Endothelial cell of umbilical vein (primary cell): ENCODE data around the gene GRM8. TPM values are rescaled to one million over a fixed set of nuclear protein-coding genes. Genes with fewer than 3 reads are reported as not detected.

ENCODE experiments used
- BruUV-seq: library from RNA; stranded (reverse); fragments of 400-500 nt; replicated peaks from 2 replicates; lab custom pipeline; 2021; lab: Mats Ljungman, UMichigan
- CTCF ChIA-PET: fragments of 300-600, 350-600 bp; sonication (Branson Sonifier 250); formaldehyde crosslinking; loops from one replicate; lab custom pipeline; 2021; ENCODE audit warnings: antibody characterized with exemption, inconsistent platforms; lab: Charles Lee
- POLR2A ChIA-PET: fragments of 300-600, 350-600 bp; sonication (Branson Sonifier 250); formaldehyde crosslinking; loops from one replicate; lab custom pipeline; 2021; ENCODE audit warnings: antibody characterized with exemption, inconsistent platforms; lab: Charles Lee
- DNase-seq: peaks from one replicate; pipeline ENCODE4 v3.0.0-alpha.2; 2011; ENCODE audit warnings: low read depth, low spot score
- FAIRE-seq: peaks from 2 replicates; lab custom pipeline; 2011; peaks lifted over from hg19 to GRCh38; lab: Jason Lieb, UNC
- H2AFZ ChIP-seq: 2 replicates; pipeline ENCODE4 v1.6.0; 2012; ENCODE audit warnings: low read depth, low read length, control low read depth, inconsistent platforms
- H3K27ac ChIP-seq: 2 replicates; pipeline ENCODE4 v1.5.1; 2011; ENCODE audit warnings: low read depth, mild to moderate bottlenecking, control low read depth, low read length, moderate library complexity; ENCODE audit not compliant: insufficient read depth
- H3K27me3 ChIP-seq, 2 experiments: 2 replicates each; pipeline versions ENCODE4 v1.6.0 to v1.6.1; 2011; ENCODE audit warnings: low read length in 2 of 2, mixed read lengths in 1 of 2; ENCODE audit not compliant: control insufficient read depth in 2 of 2, insufficient read depth in 2 of 2
- H3K36me3 ChIP-seq, 2 experiments: 2 replicates in 1 of 2; 3 replicates in 1 of 2; pipeline ENCODE4 v1.5.1; 2011; ENCODE audit warnings: low read length in 2 of 2, mild to moderate bottlenecking in 1 of 2, moderate library complexity in 1 of 2; ENCODE audit not compliant: control insufficient read depth in 2 of 2, insufficient read depth in 2 of 2; ENCODE audit errors: extremely low read depth in 1 of 2
- H3K4me1 ChIP-seq: 3 replicates; pipeline ENCODE4 v1.5.1; 2011; ENCODE audit warnings: mild to moderate bottlenecking, low read length; ENCODE audit not compliant: control insufficient read depth, insufficient read depth; ENCODE audit errors: extremely low read depth
- H3K4me2 ChIP-seq: 2 replicates; pipeline ENCODE4 v1.6.1; 2011; ENCODE audit warnings: low read length, control low read depth, mixed read lengths; ENCODE audit not compliant: insufficient read depth
- H3K4me3 ChIP-seq, 3 experiments: fragments of 200-600 bp in 1 of 3; sonication (generic), shearing (Covaris generic) in 1 of 3; replicated peaks in 1 of 3; 2 replicates each; pipeline ENCODE4 v1.5.1; 2011 to 2016; ENCODE audit warnings: control low read depth in 3 of 3, low read length in 3 of 3, mild to moderate bottlenecking in 2 of 3, inconsistent platforms in 1 of 3, low read depth in 1 of 3, moderate library complexity in 1 of 3; ENCODE audit not compliant: insufficient read depth in 1 of 3
- H3K79me2 ChIP-seq: 2 replicates; pipeline ENCODE4 v1.6.0; 2012; ENCODE audit warnings: low read length, inconsistent platforms; ENCODE audit not compliant: control insufficient read depth, insufficient read depth
- H3K9ac ChIP-seq: replicated peaks from 2 replicates; pipeline ENCODE3; 2011; ENCODE audit warnings: low read length, control low read depth; ENCODE audit not compliant: insufficient read depth; ENCODE audit errors: extremely low read depth
- H3K9me1 ChIP-seq: replicated peaks from 3 replicates; pipeline ENCODE4 v1.6.0; 2011; ENCODE audit warnings: mild to moderate bottlenecking, low read length; ENCODE audit not compliant: control insufficient read depth, insufficient read depth; ENCODE audit errors: extremely low read depth
- H3K9me3 ChIP-seq: replicated peaks from 2 replicates; pipeline ENCODE4 v1.5.1; 2012; ENCODE audit warnings: low read length, inconsistent platforms; ENCODE audit not compliant: control insufficient read depth, insufficient read depth
- H4K20me1 ChIP-seq: replicated peaks from 2 replicates; pipeline ENCODE3; 2011; ENCODE audit warnings: mild to moderate bottlenecking, low read length; ENCODE audit not compliant: control insufficient read depth, insufficient read depth; ENCODE audit errors: extremely low read depth
- CTCF ChIP-seq, 2 donors: IDR thresholded peaks; 1 replicate in 1 of 2; 2 replicates in 1 of 2; pipeline ENCODE4 v1.5.1; 2011; ENCODE audit warnings: low read length in 2 of 2, mild to moderate bottlenecking in 2 of 2, moderate library complexity in 2 of 2, control low read depth in 1 of 2, inconsistent platforms in 1 of 2, low read depth in 1 of 2; ENCODE audit not compliant: insufficient read depth in 1 of 2; ENCODE audit errors: extremely low read depth in 1 of 2
- EZH2 ChIP-seq: IDR thresholded peaks from 2 replicates; pipeline ENCODE4 v1.6.1; 2012; ENCODE audit warnings: borderline replicate concordance, low read depth, mild to moderate bottlenecking, moderate library complexity, low read length, inconsistent platforms; ENCODE audit not compliant: severe bottlenecking
- GATA2 ChIP-seq: IDR thresholded peaks from 2 replicates; pipeline ENCODE4 v1.7.0; 2011; ENCODE audit warnings: low read depth, mild to moderate bottlenecking, moderate library complexity, mixed read lengths, low read length; ENCODE audit not compliant: insufficient read length, insufficient read depth
- JUN ChIP-seq: IDR thresholded peaks from 2 replicates; pipeline ENCODE4 v1.6.1; 2011; ENCODE audit warnings: borderline replicate concordance, low read depth; ENCODE audit not compliant: insufficient read length, insufficient read depth
- POLR2A ChIP-seq: IDR thresholded peaks from 2 replicates; pipeline ENCODE4 v1.6.1; 2012; ENCODE audit warnings: low read depth, mild to moderate bottlenecking, control low read depth, low read length
- POLR2AphosphoS5 ChIP-seq: IDR thresholded peaks from 2 replicates; pipeline ENCODE4 v1.6.1; 2012; ENCODE audit warnings: low read depth, mild to moderate bottlenecking, control low read depth, low read length, moderate library complexity; ENCODE audit not compliant: insufficient read depth
- dilution Hi-C: fragments of 300-500 bp; cut with MboI; formaldehyde crosslinking; loops from one replicate; pipeline ENCODE4 v1.15.0; 2019; ENCODE audit warnings: low sequenced_read_pairs; ENCODE audit not compliant: extremely low pct_ligation_motif_present
- intact Hi-C: fragments of 100-400 bp; cut with micrococcal nuclease; formaldehyde crosslinking; loops from one replicate; pipeline ENCODE4 v1.10.0; 2022
- polyA plus RNA-seq, 4 experiments: library from polyadenylated mRNA; depleted of rRNA in 3 of 4; stranded (reverse) in 3 of 4; unstranded in 1 of 4; fragments of >200 nt; gene quantifications; 2 replicates each; pipeline versions ENCODE4 v1.2.1 to v1.2.3, GENCODE V29; 2011 to 2012; ENCODE audit warnings: missing spikeins in 1 of 4
- total RNA-seq: library from RNA; stranded (reverse); gene quantifications from 2 replicates; pipeline ENCODE4 v1.2.3, GENCODE V29; 2021

GRM8 gene
- total and polyA plus RNA-seq, 2 donors (not counting 3 experiments of a cell fraction or from before 2014, with no cell fraction given) = not detected

DNA sequence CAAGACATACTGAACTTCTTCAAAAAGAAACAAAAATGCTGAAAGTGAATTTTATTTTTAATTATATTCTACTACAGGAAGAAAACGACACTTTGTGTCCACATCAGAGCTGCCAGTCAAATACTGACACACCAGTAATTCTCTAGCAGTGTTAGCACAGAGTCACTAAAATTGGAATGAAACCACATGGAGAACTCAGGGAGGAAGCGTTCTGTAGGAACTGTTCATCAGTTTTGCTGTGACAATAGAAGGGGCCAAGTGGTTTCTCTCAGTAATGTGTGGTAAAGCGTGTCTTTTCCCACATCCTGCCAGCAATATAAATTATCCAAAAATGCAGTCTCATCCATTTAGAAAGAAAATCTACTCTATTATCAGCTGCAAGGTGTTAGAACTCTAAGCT, 683.3 kb downstream of the GRM8 start:
- H3K9me1 ChIP-seq = no peaks in the 10 kb centered on the region
- H4K20me1 ChIP-seq = no peaks in the 10 kb centered on the region
- H3K9me3 ChIP-seq = no peaks in the 10 kb centered on the region
- intact Hi-C loops = no loop called here
- DNase-seq (no peak), FAIRE-seq (no peak)
- ChIA-PET CTCF (no interaction called here), POLR2A (no interaction called here)
- BruUV-seq = no TSS peak
- no peak overlapping the region for H3K9ac ChIP-seq
- no peak for TF ChIP-seq GATA2
- no peak for TF ChIP-seq CTCF (IDR thresholded peaks at IDR 0.05; ENCODE audit: extremely low read depth in 1 of 2, insufficient read depth in 1 of 2, low read depth in 1 of 2, low read length in 2 of 2)
- TF ChIP-seq POLR2AphosphoS5 = no peak
- TF ChIP-seq EZH2 = no peak
- TF ChIP-seq POLR2A = no peak
- TF ChIP-seq JUN = no peak
- no peak overlapping the region for H3K4me2 ChIP-seq
- no peaks in the 10 kb centered on the region for H3K79me2 ChIP-seq
- no peaks in the 10 kb centered on the region for H3K36me3 ChIP-seq
- dilution Hi-C loops = no loop called here
- H2AFZ ChIP-seq = no peak overlapping the region
- H3K4me1 ChIP-seq = no peaks in the 10 kb centered on the region
- H3K27ac ChIP-seq = no peak overlapping the region
- H3K4me3 ChIP-seq = no peak overlapping the region
- H3K27me3 ChIP-seq = no peaks in the 10 kb centered on the region

- BruUV-seq = no TSS peak
- intact Hi-C loops (no loop called here), dilution Hi-C loops (no loop called here)
- ChIA-PET POLR2A (no interaction called here), CTCF (no interaction called here)
- no peak overlapping the region for H3K9ac ChIP-seq
- TF ChIP-seq EZH2 (no peak), POLR2A (no peak), POLR2AphosphoS5 (no peak), JUN (no peak)
- no peaks in the 10 kb centered on the region for H3K9me3 ChIP-seq
- H3K27ac ChIP-seq = no peak overlapping the region
- H3K4me3 ChIP-seq = no peak overlapping the region
- H3K27me3 ChIP-seq = no peaks in the 10 kb centered on the region
- DNase-seq (no peak), FAIRE-seq (no peak)
- H3K79me2 ChIP-seq = no peaks in the 10 kb centered on the region
- H3K36me3 ChIP-seq = no peaks in the 10 kb centered on the region
- H3K9me1 ChIP-seq = no peaks in the 10 kb centered on the region
- H4K20me1 ChIP-seq = no peaks in the 10 kb centered on the region
- H2AFZ ChIP-seq = no peak overlapping the region
- no peak overlapping the region for H3K4me2 ChIP-seq
- H3K4me1 ChIP-seq = no peaks in the 10 kb centered on the region
Observed at GRCh38 chr7:126557271-126557670, 695.5 kb downstream of the GRM8 start.
